ENCODE data around the gene ZNF3.

The ZNF3 gene

DNA sequence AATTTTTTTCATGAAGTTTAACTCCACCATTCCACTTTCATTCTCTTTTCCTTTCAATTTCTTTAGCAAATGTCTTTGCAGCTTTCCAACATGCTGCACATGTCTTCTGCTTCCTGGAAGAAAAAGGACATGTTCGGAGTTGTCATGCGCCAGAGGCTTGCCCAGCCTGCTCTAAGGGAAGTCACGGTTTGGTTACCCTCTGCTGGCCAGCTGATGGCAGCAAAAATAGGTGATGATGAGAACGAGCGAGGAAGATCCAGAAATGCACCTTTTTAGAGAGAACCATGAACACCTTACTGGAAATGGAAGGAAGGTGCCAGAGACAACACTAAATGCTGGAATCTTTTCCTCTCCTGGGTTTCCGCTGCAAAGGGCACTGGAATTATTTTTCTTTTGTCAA lies 36.8 kb downstream of the ZNF3 start:
- no peak for DNase-seq

DNA sequence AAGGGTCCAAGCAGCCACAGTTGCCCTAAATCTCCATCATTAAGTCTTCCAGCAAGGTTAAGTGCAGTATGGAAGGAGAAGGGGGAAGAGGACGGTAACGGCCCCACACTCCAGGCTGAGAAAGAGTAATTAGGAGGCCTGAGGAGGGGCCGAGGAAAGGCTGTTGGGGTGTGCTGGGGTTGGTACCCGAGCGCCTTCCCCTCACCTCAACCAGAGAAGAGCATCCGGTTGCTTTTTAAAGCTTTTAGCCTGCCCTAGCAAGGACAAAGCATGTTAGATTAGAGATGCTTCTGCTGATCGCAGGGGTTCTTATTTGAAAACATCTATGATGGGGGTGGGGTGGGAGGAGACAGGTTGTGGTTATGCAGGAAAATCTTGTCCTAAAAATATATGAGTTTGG lies 40.9 kb downstream of the ZNF3 start:
- no peak for DNase-seq

DNA sequence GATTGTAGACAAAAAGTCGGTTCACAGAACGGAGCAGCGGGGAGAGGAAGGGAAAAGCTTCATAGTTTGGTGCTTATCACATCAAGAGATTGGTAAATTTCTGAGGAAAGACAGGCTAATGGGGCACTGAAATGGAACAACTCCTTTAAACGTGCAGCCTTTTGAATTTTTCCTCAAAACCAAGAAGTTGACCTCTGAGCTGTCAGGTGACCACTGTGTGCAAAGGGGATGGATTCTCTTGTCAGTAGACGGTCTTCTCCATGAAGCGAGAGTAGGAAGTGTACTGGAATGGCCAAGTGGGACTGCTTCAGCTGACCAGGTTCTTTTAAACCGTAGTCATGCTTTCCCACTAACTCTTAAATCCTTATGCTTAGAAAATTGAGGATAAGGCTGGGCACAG lies 43.2 kb downstream of the ZNF3 start:
- DNase-seq, result no peak

DNA sequence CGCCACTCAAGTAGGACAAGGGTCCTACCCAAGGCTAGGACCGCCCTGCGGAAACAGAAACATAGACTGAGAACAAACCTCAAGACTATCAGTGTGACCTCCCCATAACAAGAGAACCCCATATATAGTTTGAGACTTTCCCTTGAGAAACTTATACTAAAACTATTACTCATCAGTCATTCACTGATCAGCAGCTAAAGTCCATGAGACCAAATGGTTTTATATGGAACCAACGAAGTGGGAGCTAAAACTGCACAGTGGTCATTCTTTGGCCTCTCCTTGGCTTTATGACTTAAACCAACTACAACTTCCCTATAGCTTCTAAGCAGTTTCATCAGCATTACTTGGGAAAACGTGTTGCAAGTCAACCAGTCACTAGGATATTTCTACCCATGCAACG lies 45.6 kb downstream of the ZNF3 start:
- no peak for DNase-seq

DNA sequence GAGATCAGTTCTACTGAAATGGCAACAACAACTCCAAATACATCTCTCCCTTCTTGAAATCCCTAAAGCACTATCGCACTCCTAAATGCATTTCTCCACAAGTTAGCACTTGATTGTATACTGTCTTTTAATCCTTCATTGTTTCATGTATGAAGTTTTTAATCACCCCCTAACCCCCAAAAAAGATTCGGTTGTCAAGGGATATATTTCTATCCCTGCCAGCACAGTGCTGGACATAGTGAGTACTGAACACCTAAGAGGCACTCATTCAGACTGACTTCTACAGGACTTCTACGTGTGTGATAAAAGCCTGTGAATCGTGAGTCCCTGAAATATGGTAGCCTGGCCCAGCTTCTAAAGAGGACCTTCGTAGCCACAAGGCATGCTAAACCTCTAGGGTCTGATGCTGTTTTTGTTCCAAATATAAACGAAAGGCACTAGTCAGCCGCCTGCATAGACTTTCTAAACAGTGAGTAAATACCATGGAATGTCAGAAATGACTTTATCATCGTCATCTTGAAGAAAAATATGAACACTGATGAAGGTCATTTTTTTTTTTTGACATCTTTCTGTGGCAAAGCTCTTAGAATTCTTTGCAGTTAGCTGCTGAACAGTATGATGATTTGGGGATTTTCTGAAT lies 46.5 kb downstream of the ZNF3 start:
- peak; percentile 53 for DNase-seq

DNA sequence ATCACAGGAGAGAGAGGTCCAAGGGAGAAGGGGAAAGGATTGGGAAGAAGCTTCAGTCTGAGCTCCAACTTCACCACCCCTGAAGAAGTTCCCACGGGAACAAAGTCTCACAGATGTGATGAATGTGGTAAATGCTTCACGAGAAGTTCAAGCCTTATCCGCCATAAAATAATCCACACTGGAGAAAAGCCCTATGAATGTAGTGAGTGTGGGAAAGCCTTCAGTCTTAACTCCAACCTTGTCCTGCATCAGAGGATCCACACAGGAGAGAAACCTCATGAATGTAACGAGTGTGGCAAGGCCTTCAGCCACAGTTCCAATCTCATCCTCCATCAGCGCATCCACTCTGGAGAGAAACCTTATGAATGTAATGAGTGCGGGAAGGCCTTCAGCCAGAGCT lies 48.0 kb downstream of the ZNF3 start:
- no peak for DNase-seq

DNA sequence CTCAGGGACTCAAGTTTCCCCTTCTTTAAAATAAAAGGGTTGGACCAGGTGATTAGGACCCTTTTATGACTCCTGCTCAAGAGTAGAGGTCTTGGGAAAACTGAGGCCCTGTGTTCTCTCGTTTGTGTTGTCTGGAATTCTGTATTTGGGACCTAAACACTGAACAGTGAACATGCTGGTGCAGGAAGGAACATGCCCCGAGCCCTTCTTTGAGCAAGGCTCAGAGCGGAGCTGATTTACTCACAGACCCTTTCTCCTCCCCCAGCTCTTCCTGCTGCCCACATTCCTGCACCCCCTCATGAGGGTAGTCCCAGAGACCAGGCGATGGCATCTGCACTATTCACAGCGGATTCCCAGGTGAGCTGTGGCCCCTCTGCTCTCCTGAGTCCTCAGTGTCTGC lies 51.9 kb downstream of the ZNF3 start:
- no peak for DNase-seq

DNA sequence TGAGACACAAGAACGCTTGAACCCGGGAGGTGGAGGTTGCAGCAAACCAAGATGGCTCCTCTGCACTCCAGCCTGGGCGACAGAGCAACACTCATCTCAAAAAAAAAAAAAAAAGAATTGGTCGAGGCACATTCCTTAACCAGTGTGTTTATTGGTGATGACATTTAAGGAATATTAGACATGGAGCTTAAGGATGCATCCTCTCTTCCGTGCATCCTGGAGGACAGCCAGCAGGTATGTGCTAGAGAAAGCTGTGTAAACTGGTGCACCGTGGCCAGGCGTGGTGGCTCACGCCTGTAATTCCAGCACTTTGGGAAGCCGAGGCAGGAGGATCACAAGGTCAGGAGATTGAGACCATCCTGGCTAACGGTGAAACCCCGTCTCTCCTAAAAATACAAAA lies 54.3 kb downstream of the ZNF3 start:
- DNase-seq, result no peak

DNA sequence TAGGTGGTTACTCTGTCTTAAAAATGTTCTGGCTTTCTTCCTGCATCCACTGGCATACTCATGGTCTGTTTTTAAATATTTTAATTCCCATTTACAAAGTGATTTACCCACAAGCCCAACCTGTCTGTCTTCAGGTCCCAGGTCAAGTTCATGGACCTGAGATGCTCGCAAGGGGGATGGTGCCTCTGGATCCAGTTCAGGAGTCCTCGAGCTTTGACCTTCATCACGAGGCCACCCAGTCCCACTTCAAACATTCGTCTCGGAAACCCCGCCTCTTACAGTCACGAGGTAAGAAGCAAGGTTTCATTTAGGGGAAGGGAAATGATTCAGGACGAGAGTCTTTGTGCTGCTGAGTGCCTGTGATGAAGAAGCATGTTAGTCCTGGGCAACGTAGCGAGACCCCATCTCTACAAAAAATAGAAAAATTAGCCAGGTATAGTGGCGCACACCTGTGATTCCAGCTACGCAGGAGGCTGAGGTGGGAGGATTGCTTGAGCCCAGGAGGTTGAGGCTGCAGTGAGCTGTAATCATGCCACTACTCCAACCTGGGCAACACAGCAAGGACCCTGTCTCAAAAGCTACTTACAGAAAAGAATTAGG lies 57.4 kb downstream of the ZNF3 start:
- no peak for DNase-seq

DNA sequence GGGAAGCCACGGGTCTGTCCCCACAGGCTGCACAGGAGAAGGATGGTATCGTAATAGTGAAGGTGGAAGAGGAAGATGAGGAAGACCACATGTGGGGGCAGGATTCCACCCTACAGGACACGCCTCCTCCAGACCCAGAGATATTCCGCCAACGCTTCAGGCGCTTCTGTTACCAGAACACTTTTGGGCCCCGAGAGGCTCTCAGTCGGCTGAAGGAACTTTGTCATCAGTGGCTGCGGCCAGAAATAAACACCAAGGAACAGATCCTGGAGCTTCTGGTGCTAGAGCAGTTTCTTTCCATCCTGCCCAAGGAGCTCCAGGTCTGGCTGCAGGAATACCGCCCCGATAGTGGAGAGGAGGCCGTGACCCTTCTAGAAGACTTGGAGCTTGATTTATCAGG lies 58.0 kb downstream of the ZNF3 start:
- DNase-seq, result no peak

DNA sequence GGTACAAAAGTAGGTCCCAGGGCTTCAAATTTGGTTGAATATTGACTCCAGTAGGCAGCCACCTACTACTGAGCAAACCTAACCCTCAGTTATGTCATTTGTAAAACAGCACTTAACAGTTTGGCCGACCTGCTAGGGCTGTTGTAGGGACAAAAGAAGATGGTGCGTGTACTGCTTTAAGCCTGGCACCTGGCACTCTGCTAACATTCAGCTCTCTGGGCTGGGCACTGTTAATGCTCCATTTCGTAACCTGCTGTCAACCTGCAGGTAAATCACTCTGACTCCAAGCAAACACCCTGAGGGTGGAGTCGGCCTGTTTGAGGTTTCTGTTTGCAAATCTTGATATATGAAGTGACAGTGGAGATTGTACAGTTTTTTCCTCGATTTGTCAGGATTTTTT lies 58.9 kb downstream of the ZNF3 start:
- no peak for DNase-seq

DNA sequence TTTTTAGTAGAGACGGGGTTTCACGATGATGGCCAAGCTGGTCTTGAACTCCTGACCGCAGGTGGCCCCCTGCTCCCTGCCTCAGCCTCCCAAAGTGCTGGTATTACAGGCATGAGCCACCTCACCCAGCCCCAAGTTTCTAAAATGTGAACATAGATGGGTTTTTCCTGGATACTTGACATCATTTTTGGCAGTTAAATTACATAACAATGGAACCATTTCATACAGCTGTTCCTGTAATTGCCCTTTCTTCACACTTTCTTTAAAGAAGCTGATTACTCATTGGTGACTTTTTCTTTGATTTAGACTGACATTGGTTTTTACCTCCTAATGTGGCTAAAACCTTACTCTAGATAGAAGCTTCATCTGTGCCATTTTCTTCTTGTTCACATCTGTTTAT lies 60.2 kb downstream of the ZNF3 start:
- no peak for DNase-seq

Data from EL (cell line).